Vagina (tissue), 2 donors: Measurements from ENCODE around the gene CCR5. TPM values are rescaled to one million over a fixed set of nuclear protein-coding genes. Genes with fewer than 3 reads are reported as not detected.
A peak's percentile ranks its signal among the peaks of the same experiment; 100 is the strongest.
"Not testable (repeated sequence)": the region's sequence is repeated elsewhere in the genome, so short reads cannot be mapped to it uniquely, and the experiment has no call there.

Experiments
- DNase-seq, 2 donors: peaks; one replicate each; pipeline ENCODE4 v3.0.0-alpha.2; 2017; ENCODE audit errors: extremely low spot score in 2 of 2
- H3K27ac ChIP-seq: fragments of 200-600 bp; sonication (generic); one replicate; pipeline ENCODE4 v1.5.1; 2019
- H3K27me3 ChIP-seq: fragments of 200-600 bp; sonication (generic); one replicate; pipeline ENCODE4 v1.5.1; 2019
- H3K36me3 ChIP-seq, 2 donors: fragments of 200-600 bp; sonication (generic); one replicate each; pipeline ENCODE4 v1.5.1; 2017 to 2019
- H3K4me1 ChIP-seq: fragments of 200-600 bp; sonication (generic); one replicate; pipeline ENCODE4 v1.5.1; 2019
- H3K4me3 ChIP-seq, 2 donors: fragments of 200-600 bp; sonication (generic); 1 replicate in 1 of 2; 2 replicates in 1 of 2; pipeline ENCODE4 v1.5.1; 2016 to 2019
- H3K9me3 ChIP-seq: fragments of 200-600 bp; sonication (generic); one replicate; pipeline ENCODE4 v1.5.1; 2019
- POLR2A ChIP-seq, 2 donors: fragments of 450-650 bp; IDR thresholded peaks; one replicate each; pipeline ENCODE4 v1.6.1; 2017; ENCODE audit warnings: antibody characterized with exemption in 2 of 2, mild to moderate bottlenecking in 2 of 2, moderate library complexity in 2 of 2
- POLR2AphosphoS5 ChIP-seq, 2 donors: sonication (generic); formaldehyde crosslinking; IDR thresholded peaks; one replicate each; pipeline ENCODE4 v1.9.0; 2017; ENCODE audit warnings: antibody characterized with exemption in 2 of 2, mild to moderate bottlenecking in 2 of 2, low read depth in 1 of 2; ENCODE audit not compliant: insufficient read depth in 1 of 2
- intact Hi-C: fragments of 100-400 bp; cut with DNase I; formaldehyde crosslinking; loops from one replicate; pipeline ENCODE4 v1.15.1; 2023
- total RNA-seq: library from RNA; depleted of rRNA; stranded (reverse); fragments of >200 nt; gene quantifications from one replicate; pipeline ENCODE4 v1.2.3, GENCODE V29; 2016
- TF ChIP-seq, protein P1 (sequence below), 3 experiments: fragments of 450-650 bp in 2 of 3; fragments of 200-600 bp in 1 of 3; sonication (generic) in 1 of 3; IDR thresholded peaks; one replicate each; pipeline ENCODE4 v1.5.1; 2017 to 2019; ENCODE audit warnings: antibody characterized with exemption in 3 of 3, mild to moderate bottlenecking in 2 of 3, moderate library complexity in 2 of 3

The CCR5 gene
- total RNA-seq, 1 donor from 2014 or later = 3.9 TPM

DNA sequence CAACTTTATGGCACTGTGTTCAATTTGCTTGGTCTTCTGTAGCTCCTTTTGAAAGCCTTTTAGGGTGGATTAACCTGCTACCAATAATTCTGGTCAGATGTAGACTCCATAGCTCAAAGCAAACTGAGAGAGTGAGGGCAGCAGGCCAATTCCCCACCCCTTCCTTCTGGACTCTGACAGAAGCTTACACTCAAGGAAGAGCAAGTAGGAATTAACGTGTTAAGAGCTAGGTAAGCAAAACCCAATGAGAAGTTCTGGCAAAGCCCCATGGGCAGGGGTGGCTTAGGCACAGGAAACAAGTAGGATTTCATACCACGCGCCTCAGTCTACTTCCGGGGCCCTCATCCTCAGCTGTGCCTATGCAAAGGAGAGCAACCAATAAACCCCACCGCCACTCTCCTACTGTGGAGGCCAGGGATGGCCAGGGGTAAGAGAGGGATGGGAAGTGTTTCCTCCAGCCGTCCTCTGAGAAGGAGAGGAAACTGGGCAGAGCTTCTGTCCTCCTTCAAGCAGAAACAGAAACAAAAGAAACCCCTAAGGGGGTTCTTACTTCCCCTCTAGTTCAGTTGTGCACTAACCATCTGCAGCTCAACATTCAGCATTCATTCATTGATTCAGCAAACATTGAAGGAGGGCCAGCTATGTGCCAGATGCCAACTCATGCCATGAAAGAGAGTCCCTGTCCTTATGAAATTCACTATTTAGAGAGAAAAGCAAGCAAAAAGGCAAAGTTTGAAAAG is 12.6 kb downstream of the CCR5 start:
- Histone ChIP-seq H3K36me3 (no peaks in the 10 kb centered on the region), H3K27ac (no peak overlapping the region), H3K4me1 (peaks cover 26% of the 10 kb centered on the region), H3K27me3 (no peaks in the 10 kb centered on the region), H3K9me3 (no peaks in the 10 kb centered on the region), H3K4me3 (no peak overlapping the region)
- DNase-seq = peak in 1 of 2 donors; percentile 64
- TF ChIP-seq, protein P1, sequence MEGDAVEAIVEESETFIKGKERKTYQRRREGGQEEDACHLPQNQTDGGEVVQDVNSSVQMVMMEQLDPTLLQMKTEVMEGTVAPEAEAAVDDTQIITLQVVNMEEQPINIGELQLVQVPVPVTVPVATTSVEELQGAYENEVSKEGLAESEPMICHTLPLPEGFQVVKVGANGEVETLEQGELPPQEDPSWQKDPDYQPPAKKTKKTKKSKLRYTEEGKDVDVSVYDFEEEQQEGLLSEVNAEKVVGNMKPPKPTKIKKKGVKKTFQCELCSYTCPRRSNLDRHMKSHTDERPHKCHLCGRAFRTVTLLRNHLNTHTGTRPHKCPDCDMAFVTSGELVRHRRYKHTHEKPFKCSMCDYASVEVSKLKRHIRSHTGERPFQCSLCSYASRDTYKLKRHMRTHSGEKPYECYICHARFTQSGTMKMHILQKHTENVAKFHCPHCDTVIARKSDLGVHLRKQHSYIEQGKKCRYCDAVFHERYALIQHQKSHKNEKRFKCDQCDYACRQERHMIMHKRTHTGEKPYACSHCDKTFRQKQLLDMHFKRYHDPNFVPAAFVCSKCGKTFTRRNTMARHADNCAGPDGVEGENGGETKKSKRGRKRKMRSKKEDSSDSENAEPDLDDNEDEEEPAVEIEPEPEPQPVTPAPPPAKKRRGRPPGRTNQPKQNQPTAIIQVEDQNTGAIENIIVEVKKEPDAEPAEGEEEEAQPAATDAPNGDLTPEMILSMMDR (IDR thresholded peaks at IDR 0.05) = no peak
- TF ChIP-seq POLR2AphosphoS5 (IDR thresholded peaks at IDR 0.05; ENCODE audit: insufficient read depth in 1 of 2, low read depth in 1 of 2) = no peak
- no peak for TF ChIP-seq POLR2A (IDR thresholded peaks at IDR 0.05)
- intact Hi-C loops = no loop called here

GRCh38 chr3:46383951-46384330 is 13.2 kb downstream of the CCR5 start:
- H3K27ac ChIP-seq = no peak overlapping the region
- TF ChIP-seq, protein P1 (IDR thresholded peaks at IDR 0.05) = no peak
- TF ChIP-seq POLR2AphosphoS5 (IDR thresholded peaks at IDR 0.05; ENCODE audit: insufficient read depth in 1 of 2, low read depth in 1 of 2) = no peak
- H3K9me3 ChIP-seq = no peaks in the 10 kb centered on the region
- intact Hi-C loops = no loop called here
- no peaks in the 10 kb centered on the region for H3K27me3 ChIP-seq
- no peak overlapping the region for H3K4me3 ChIP-seq
- H3K4me1 ChIP-seq = peaks cover 26% of the 10 kb centered on the region
- no peaks in the 10 kb centered on the region for H3K36me3 ChIP-seq
- no peak for DNase-seq

DNA sequence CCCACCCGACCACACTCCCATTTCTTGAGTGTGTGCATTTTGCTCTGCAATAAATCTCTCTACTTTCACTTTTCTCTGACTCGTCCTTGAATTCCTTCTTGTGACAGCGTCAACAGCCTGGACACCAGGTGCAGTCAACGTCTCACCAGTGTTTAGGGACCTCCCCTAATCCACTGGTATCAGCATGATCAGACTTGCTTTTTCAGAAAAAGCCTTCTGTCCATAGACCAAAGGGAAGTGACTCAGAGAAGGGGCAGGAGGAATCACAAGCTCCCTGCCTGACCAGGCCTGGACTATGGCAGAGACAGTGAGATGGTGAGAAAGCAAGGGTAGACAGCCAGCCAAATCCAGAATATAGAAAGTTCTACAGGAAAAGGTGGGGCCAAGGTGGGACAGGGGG is 15.5 kb downstream of the CCR5 start:
- intact Hi-C loops = no loop called here
- H3K27me3 ChIP-seq = no peaks in the 10 kb centered on the region
- peaks cover 17% of the 10 kb centered on the region for H3K4me1 ChIP-seq
- H3K27ac ChIP-seq = no peak overlapping the region
- H3K4me3 ChIP-seq = no peak overlapping the region
- no peaks in the 10 kb centered on the region for H3K9me3 ChIP-seq
- no peaks in the 10 kb centered on the region for H3K36me3 ChIP-seq
- DNase-seq = no peak
- TF ChIP-seq POLR2A (IDR thresholded peaks at IDR 0.05) (no peak), POLR2AphosphoS5 (IDR thresholded peaks at IDR 0.05; ENCODE audit: insufficient read depth in 1 of 2, low read depth in 1 of 2) (no peak)
- TF ChIP-seq, protein P1 (IDR thresholded peaks at IDR 0.05) = no peak

DNA sequence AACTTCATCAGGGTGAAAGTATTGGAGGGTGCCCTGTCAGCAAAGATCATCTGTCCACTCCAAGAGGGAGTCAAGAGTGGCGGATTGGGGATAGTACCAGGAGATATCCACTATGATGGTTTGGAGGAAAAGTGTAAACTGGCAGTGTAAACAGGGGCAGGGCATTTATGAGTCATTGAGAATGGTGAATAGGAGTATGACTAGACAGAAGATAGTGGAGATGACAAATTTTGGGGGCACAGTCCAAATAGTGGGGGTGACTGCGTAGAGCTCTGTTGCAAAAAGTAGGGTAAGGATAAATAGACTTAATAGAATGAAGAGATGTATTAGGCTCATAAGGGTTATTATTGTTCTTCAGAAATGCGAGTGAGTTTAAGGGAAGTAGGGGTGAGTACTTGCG is 18.1 kb downstream of the CCR5 start:
- H3K36me3 ChIP-seq, DNase-seq, H3K27me3 ChIP-seq, H3K4me1 ChIP-seq, H3K4me3 ChIP-seq, intact Hi-C loops, H3K27ac ChIP-seq, H3K9me3 ChIP-seq: not testable (repeated sequence)

DNA sequence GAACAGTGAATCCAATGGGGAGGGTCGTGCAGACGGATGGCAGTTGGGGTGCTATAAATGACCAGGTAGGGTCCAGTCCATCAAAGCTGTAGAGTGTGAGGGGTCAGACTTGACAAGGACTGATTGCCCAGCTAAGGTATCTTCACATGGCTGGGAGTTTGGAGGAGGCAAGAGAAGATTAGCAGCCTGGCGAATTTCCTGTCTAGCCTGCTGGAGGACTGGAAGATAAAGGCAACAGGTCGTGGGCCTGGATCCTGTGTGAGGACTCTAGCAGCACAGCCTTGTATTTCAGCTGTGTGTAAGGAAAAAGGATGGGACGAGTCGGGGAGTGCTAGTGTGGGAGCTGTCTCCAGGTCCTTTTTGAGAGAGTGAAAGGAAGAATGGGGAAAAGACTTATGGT is 18.6 kb downstream of the CCR5 start:
- H3K27me3 ChIP-seq = no peaks in the 10 kb centered on the region
- TF ChIP-seq POLR2A (IDR thresholded peaks at IDR 0.05) (no peak), POLR2AphosphoS5 (IDR thresholded peaks at IDR 0.05; ENCODE audit: insufficient read depth in 1 of 2, low read depth in 1 of 2) (no peak)
- TF ChIP-seq, protein P1 (IDR thresholded peaks at IDR 0.05) = no peak
- H3K36me3 ChIP-seq = no peaks in the 10 kb centered on the region
- intact Hi-C loops = no loop called here
- H3K27ac ChIP-seq = no peak overlapping the region
- no peak for DNase-seq
- H3K4me3 ChIP-seq = no peak overlapping the region
- no peaks in the 10 kb centered on the region for H3K4me1 ChIP-seq
- no peaks in the 10 kb centered on the region for H3K9me3 ChIP-seq

DNA sequence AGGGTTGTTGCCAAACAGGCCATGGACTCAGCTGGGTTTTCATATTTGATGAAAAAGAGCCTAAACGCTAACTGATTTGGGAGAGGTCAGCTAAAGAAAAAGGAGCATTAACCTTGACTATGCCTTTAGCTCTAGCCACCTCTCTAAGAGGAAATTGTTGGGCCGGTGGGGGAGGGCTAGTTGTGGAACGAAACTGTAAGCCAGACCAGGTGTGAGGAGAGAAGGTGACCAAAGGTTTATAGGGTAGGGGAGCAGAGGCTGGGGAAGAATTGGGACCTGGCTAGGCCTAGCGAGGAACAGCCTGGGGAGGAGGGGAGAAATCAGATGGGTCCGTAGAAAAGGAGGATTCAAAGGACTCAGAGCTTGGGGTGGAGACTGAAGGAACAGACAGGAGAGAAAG is 20.8 kb downstream of the CCR5 start:
- H3K4me1 ChIP-seq, H3K4me3 ChIP-seq, DNase-seq, H3K27me3 ChIP-seq, intact Hi-C loops, H3K27ac ChIP-seq, H3K9me3 ChIP-seq, H3K36me3 ChIP-seq: not testable (repeated sequence)
